ENCODE results near the gene PLAAT3. TPM values are rescaled to one million over a fixed set of nuclear protein-coding genes. Genes with fewer than 3 reads are reported as not detected.
"Not testable (repeated sequence)": the region's sequence is repeated elsewhere in the genome, so short reads cannot be mapped to it uniquely, and the experiment has no call there.

PLAAT3 gene
- total RNA-seq, 8 experiments from 2014 or later = 4.4 to 69.5 (median 21.0) TPM

- Histone ChIP-seq H3K27ac (no peak overlapping the region), H3K4me3 (no peak overlapping the region), H3K4me1 (replicated peaks in 1 of 2) (peaks cover 4 to 17% of the 10 kb centered on the region in 2 donors)
- 30 to 100% (median 70%) methylated on average over 2 to 7 of the region's 7 CpGs; no CpG with 5 or more reads in 1 of the 10 experiments for WGBS, 10 experiments
- ATAC-seq (replicated peaks in 6 of 8) = no peak
- in situ Hi-C loops (cut with MboI; ENCODE audit: low pct_unique_long_range_greater_than_20kb in 2 of 9, low sequenced_read_pairs in 9 of 9, unreplicated experiment in 9 of 9) = no loop called here
Observed at GRCh38 chr11:63557570-63557969, 56.7 kb downstream of the PLAAT3 start.

GRCh38 chr11:63556404-63557013 lies 57.7 kb downstream of the PLAAT3 start:
- no peak overlapping the region for H3K4me3 ChIP-seq
- peaks cover 4 to 17% of the 10 kb centered on the region in 2 donors for H3K4me1 ChIP-seq (replicated peaks in 1 of 2)
- H3K27ac ChIP-seq = no peak overlapping the region
- 18 to 86% (median 40%) methylated on average over 1 to 4 of the region's 7 CpGs; no CpG with 5 or more reads in 2 of the 10 experiments for WGBS, 10 experiments
- in situ Hi-C loops (cut with MboI; ENCODE audit: low pct_unique_long_range_greater_than_20kb in 2 of 9, low sequenced_read_pairs in 9 of 9, unreplicated experiment in 9 of 9) = no loop called here
- ATAC-seq (replicated peaks in 6 of 8) = peak in 2 of 8 experiments; percentile 11 to 58

- peak; percentile 18 to 62 (median 38) for ATAC-seq (replicated peaks in 6 of 8)
- in situ Hi-C loops (cut with MboI; ENCODE audit: low pct_unique_long_range_greater_than_20kb in 2 of 9, low sequenced_read_pairs in 9 of 9, unreplicated experiment in 9 of 9) = no loop called here
- Histone ChIP-seq H3K4me1 (replicated peaks in 1 of 2) (peaks cover 4 to 17% of the 10 kb centered on the region in 2 donors), H3K4me3 (no peak overlapping the region), H3K27ac (peak overlapping the region in 1 of 2 donors; percentile 25)
- 0 to 60% (median 29%) methylated on average over 1 to 4 of the region's 4 CpGs; no CpG with 5 or more reads in 3 of the 10 experiments for WGBS, 10 experiments
Observed at GRCh38 chr11:63554877-63555223, 59.4 kb downstream of the PLAAT3 start.

- no peak for ATAC-seq (replicated peaks in 6 of 8)
- in situ Hi-C loops (cut with MboI; ENCODE audit: low pct_unique_long_range_greater_than_20kb in 2 of 9, low sequenced_read_pairs in 9 of 9, unreplicated experiment in 9 of 9) = no loop called here
- WGBS, 10 experiments = 25 to 100% (median 49%) methylated on average over 1 to 3 of the region's 8 CpGs; no CpG with 5 or more reads in 7 of the 10 experiments
- Histone ChIP-seq H3K27ac (no peak overlapping the region), H3K4me1 (replicated peaks in 1 of 2) (peaks cover 4 to 17% of the 10 kb centered on the region in 2 donors), H3K4me3 (no peak overlapping the region)
Observed at GRCh38 chr11:63553759-63554158, 60.5 kb downstream of the PLAAT3 start.

GRCh38 chr11:63552921-63553320 lies 61.3 kb downstream of the PLAAT3 start:
- Histone ChIP-seq H3K4me3 (no peak overlapping the region), H3K4me1 (replicated peaks in 1 of 2) (peaks cover 4 to 17% of the 10 kb centered on the region in 2 donors), H3K27ac (no peak overlapping the region)
- in situ Hi-C loops (cut with MboI; ENCODE audit: low pct_unique_long_range_greater_than_20kb in 2 of 9, low sequenced_read_pairs in 9 of 9, unreplicated experiment in 9 of 9) = no loop called here
- 39 to 88% (median 60%) methylated on average over 1 to 6 of the region's 7 CpGs; no CpG with 5 or more reads in 3 of the 10 experiments for WGBS, 10 experiments
- ATAC-seq (replicated peaks in 6 of 8) = peak in 6 of 8 experiments; percentile 46 to 85 (median 70)

- 86 to 100% (median 100%) methylated on average over 1 of the region's 6 CpGs; no CpG with 5 or more reads in 7 of the 10 experiments for WGBS, 10 experiments
- in situ Hi-C loops (cut with MboI; ENCODE audit: low pct_unique_long_range_greater_than_20kb in 2 of 9, low sequenced_read_pairs in 9 of 9, unreplicated experiment in 9 of 9) = no loop called here
- no peak for ATAC-seq (replicated peaks in 6 of 8)
- H3K4me1 ChIP-seq (replicated peaks in 1 of 2) = peaks cover 4 to 23% of the 10 kb centered on the region in 2 donors
- H3K27ac ChIP-seq = no peak overlapping the region
- no peak overlapping the region for H3K4me3 ChIP-seq
Observed at GRCh38 chr11:63551889-63552266, 62.4 kb downstream of the PLAAT3 start.

GRCh38 chr11:63551091-63551888 lies 62.9 kb downstream of the PLAAT3 start:
- no peak overlapping the region for H3K4me3 ChIP-seq
- no peak overlapping the region for H3K27ac ChIP-seq
- WGBS, 10 experiments = 57 to 100% (median 89%) methylated on average over 2 to 18 of the region's 27 CpGs; no CpG with 5 or more reads in 2 of the 10 experiments
- in situ Hi-C loops (cut with MboI; ENCODE audit: low pct_unique_long_range_greater_than_20kb in 2 of 9, low sequenced_read_pairs in 9 of 9, unreplicated experiment in 9 of 9) = no loop called here
- peaks cover 4 to 29% of the 10 kb centered on the region in 2 donors for H3K4me1 ChIP-seq (replicated peaks in 1 of 2)
- ATAC-seq (replicated peaks in 6 of 8) = no peak

- in situ Hi-C loops (cut with MboI; ENCODE audit: low pct_unique_long_range_greater_than_20kb in 2 of 9, low sequenced_read_pairs in 9 of 9, unreplicated experiment in 9 of 9); ATAC-seq (replicated peaks in 6 of 8); H3K4me3 ChIP-seq; H3K27ac ChIP-seq: not testable (repeated sequence)
- peaks cover 4 to 29% of the 10 kb centered on the region in 2 donors for H3K4me1 ChIP-seq (replicated peaks in 1 of 2)
- WGBS, 10 experiments = 80 to 100% methylated on average over 1 to 4 of the region's 31 CpGs; no CpG with 5 or more reads in 8 of the 10 experiments
Observed at GRCh38 chr11:63550156-63550700, 64.0 kb downstream of the PLAAT3 start.

- H3K4me1 ChIP-seq (replicated peaks in 1 of 2) = peaks cover 0 to 22% of the 10 kb centered on the region in 2 donors
- 25 to 100% (median 83%) methylated on average over 1 to 4 of the region's 4 CpGs; no CpG with 5 or more reads in 5 of the 10 experiments for WGBS, 10 experiments
- H3K27ac ChIP-seq = no peak overlapping the region
- in situ Hi-C loops (cut with MboI; ENCODE audit: low pct_unique_long_range_greater_than_20kb in 2 of 9, low sequenced_read_pairs in 9 of 9, unreplicated experiment in 9 of 9) = no loop called here
- H3K4me3 ChIP-seq = no peak overlapping the region
- ATAC-seq (replicated peaks in 6 of 8) = no peak
Observed at GRCh38 chr11:63549411-63549810, 64.8 kb downstream of the PLAAT3 start.

GRCh38 chr11:63548178-63548577 lies 66.1 kb downstream of the PLAAT3 start:
- no peak for ATAC-seq (replicated peaks in 6 of 8)
- Histone ChIP-seq H3K27ac (no peak overlapping the region), H3K4me3 (no peak overlapping the region), H3K4me1 (replicated peaks in 1 of 2) (peaks cover 0 to 12% of the 10 kb centered on the region in 2 donors)
- WGBS, 10 experiments = 40 to 100% (median 88%) methylated on average over 1 to 4 of the region's 4 CpGs; no CpG with 5 or more reads in 1 of the 10 experiments
- in situ Hi-C loops (cut with MboI; ENCODE audit: low pct_unique_long_range_greater_than_20kb in 2 of 9, low sequenced_read_pairs in 9 of 9, unreplicated experiment in 9 of 9) = no loop called here

- H3K27ac ChIP-seq = peak overlapping the region in 1 of 2 donors; percentile 41
- ATAC-seq (replicated peaks in 6 of 8) = peak in 1 of 8 experiments; percentile 14
- in situ Hi-C loops (cut with MboI; ENCODE audit: low pct_unique_long_range_greater_than_20kb in 2 of 9, low sequenced_read_pairs in 9 of 9, unreplicated experiment in 9 of 9) = no loop called here
- H3K4me1 ChIP-seq (replicated peaks in 1 of 2) = peaks cover 0 to 12% of the 10 kb centered on the region in 2 donors
- 0 to 20% (median 20%) methylated on average over 1 of the region's 1 CpG; no CpG with 5 or more reads in 7 of the 10 experiments for WGBS, 10 experiments
- H3K4me3 ChIP-seq = no peak overlapping the region
Observed at GRCh38 chr11:63547061-63547460, 67.2 kb downstream of the PLAAT3 start.

- Histone ChIP-seq H3K4me3 (no peak overlapping the region), H3K27ac (no peak overlapping the region), H3K4me1 (replicated peaks in 1 of 2) (peaks cover 0 to 14% of the 10 kb centered on the region in 2 donors)
- in situ Hi-C loops (cut with MboI; ENCODE audit: low pct_unique_long_range_greater_than_20kb in 2 of 9, low sequenced_read_pairs in 9 of 9, unreplicated experiment in 9 of 9) = no loop called here
- no peak for ATAC-seq (replicated peaks in 6 of 8)
- WGBS, 10 experiments = 67 to 100% (median 96%) methylated on average over 1 to 2 of the region's 2 CpGs; no CpG with 5 or more reads in 4 of the 10 experiments
Observed at GRCh38 chr11:63543711-63544110, 70.5 kb downstream of the PLAAT3 start.

GRCh38 chr11:63542506-63542905 lies 71.7 kb downstream of the PLAAT3 start:
- ATAC-seq (replicated peaks in 6 of 8) = not testable (repeated sequence)

More at GRCh38 chr11:63542506-63542905, 71.7 kb downstream of the PLAAT3 start:
- H3K4me1 ChIP-seq (replicated peaks in 1 of 2) = peaks cover 1 to 16% of the 10 kb centered on the region in 2 donors
- in situ Hi-C loops (cut with MboI; ENCODE audit: low pct_unique_long_range_greater_than_20kb in 2 of 9, low sequenced_read_pairs in 9 of 9, unreplicated experiment in 9 of 9); H3K27ac ChIP-seq; H3K4me3 ChIP-seq: not testable (repeated sequence)
- WGBS, 10 experiments = 8 to 100% (median 63%) methylated on average over 1 to 2 of the region's 2 CpGs; no CpG with 5 or more reads in 1 of the 10 experiments
